Choroid plexus epithelial cell (primary cell): ENCODE results near the gene PODXL2.

ENCODE experiments used
- DNase-seq: peaks from one replicate; pipeline ENCODE4 v3.0.0-alpha.2; 2010; ENCODE audit warnings: low read depth
- H3K4me3 ChIP-seq: 2 replicates; pipeline ENCODE4 v1.5.1; 2011; ENCODE audit warnings: low read depth, mild to moderate bottlenecking, control low read depth, low read length, moderate library complexity
- CTCF ChIP-seq: conservative IDR thresholded peaks from 2 replicates; pipeline ENCODE4 v1.5.1; 2011; ENCODE audit warnings: low read depth, mild to moderate bottlenecking, control low read depth, inconsistent platforms, low read length, moderate library complexity

The PODXL2 gene

DNA sequence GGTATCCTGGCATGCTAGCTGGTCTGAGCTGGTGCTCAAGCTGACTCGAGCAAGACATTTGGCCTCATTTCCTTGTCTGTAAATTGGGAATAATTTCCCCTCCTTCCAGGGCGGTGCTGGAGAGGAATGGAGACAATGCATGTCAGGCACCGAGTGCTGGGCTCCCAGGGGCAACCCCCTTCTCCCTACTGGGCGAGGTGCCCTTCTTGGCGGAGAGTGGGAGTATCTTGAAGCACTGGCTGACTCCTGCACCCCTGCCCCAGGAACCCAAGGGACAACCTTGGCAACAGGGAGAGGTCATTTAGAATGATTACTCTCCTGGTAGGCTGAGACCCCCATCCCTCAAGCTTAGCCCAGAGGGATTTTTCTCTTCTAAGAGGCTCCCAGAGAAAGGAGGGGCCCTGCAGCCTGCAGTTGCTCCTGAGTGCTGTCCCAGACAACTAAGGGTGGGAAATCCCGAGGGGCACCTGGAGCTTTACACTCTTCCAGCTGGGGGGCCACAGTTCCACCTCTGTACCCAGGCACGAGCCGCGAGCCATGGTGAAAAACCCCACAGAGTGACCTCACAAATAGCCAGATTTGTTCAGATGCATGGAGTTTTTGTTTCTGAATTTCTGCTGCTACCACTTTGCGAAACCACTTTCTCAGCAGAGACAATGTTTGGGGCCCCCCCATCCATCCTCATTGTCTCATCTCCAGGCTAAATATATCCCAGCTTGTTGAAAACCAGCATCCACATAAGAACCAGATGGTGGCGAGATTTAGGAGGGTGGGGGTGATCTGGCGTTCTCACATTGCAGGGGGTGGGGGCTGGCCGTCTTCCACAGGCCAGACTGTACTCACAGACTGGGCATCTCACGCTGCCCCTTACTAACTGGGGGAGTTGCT is 88.6 kb downstream of the PODXL2 start:
- no peak for DNase-seq
- TF ChIP-seq CTCF, result no peak
- no peak overlapping the region for H3K4me3 ChIP-seq

GRCh38 chr3:127718245-127718915 is 89.4 kb downstream of the PODXL2 start:
- H3K4me3 ChIP-seq, result no peak overlapping the region
- DNase-seq, result no peak
- TF ChIP-seq CTCF, result no peak

- DNase-seq, result no peak
- H3K4me3 ChIP-seq, result no peak overlapping the region
- no peak for TF ChIP-seq CTCF
Observed at GRCh38 chr3:127718916-127719290, 89.9 kb downstream of the PODXL2 start.

GRCh38 chr3:127719369-127719768 is 90.4 kb downstream of the PODXL2 start:
- no peak for TF ChIP-seq CTCF
- no peak overlapping the region for H3K4me3 ChIP-seq
- no peak for DNase-seq

- no peak for DNase-seq
- no peak overlapping the region for H3K4me3 ChIP-seq
- no peak for TF ChIP-seq CTCF
Observed at GRCh38 chr3:127720161-127720823, 91.3 kb downstream of the PODXL2 start.

- no peak overlapping the region for H3K4me3 ChIP-seq
Observed at GRCh38 chr3:127720985-127721935, 92.3 kb downstream of the PODXL2 start.

More at GRCh38 chr3:127720985-127721935, 92.3 kb downstream of the PODXL2 start:
- no peak for DNase-seq
- no peak for TF ChIP-seq CTCF
